IPS-18c (cell line): Measurements from ENCODE around the gene NKX1-1.
"Not testable (repeated sequence)": the region's sequence is repeated elsewhere in the genome, so short reads cannot be mapped to it uniquely, and the experiment has no call there.

ENCODE experiments used
- H3K4me3 ChIP-seq: 2 replicates; pipeline ENCODE4 v1.7.0; 2013; ENCODE audit warnings: low read depth, mild to moderate bottlenecking, low read length, moderate library complexity; ENCODE audit not compliant: insufficient read depth
- H3K9me3 ChIP-seq: one replicate; pipeline ENCODE4 v1.6.1; 2013; ENCODE audit warnings: mild to moderate bottlenecking, low read length, moderate library complexity; ENCODE audit not compliant: control insufficient read depth, insufficient read depth

Gene NKX1-1

GRCh38 chr4:1406394-1406980, at the start of gene NKX1-1:
Gene NKX1-1, minus strand, starts transcription at chr4:1406442. Its CDS starts 0 bp downstream, at chr4:1406442.
- Histone ChIP-seq H3K4me3 (no peak within 1 kb of the TSS; the same call in 1 of the 2 replicates), H3K9me3 (peaks cover 13% of the 10 kb centered on the region)

GRCh38 chr4:1453731-1454130, 47.5 kb upstream of the NKX1-1 start:
- no peaks in the 10 kb centered on the region for H3K9me3 ChIP-seq
- no peak overlapping the region for H3K4me3 ChIP-seq

- H3K4me3 ChIP-seq = no peak overlapping the region
- no peaks in the 10 kb centered on the region for H3K9me3 ChIP-seq
These were observed 46.3 kb upstream of the NKX1-1 start for GRCh38 chr4:1452431-1453051.

- H3K9me3 ChIP-seq = no peaks in the 10 kb centered on the region
- H3K4me3 ChIP-seq = no peak overlapping the region
These were observed 45.5 kb upstream of the NKX1-1 start for GRCh38 chr4:1451752-1452122.

DNA sequence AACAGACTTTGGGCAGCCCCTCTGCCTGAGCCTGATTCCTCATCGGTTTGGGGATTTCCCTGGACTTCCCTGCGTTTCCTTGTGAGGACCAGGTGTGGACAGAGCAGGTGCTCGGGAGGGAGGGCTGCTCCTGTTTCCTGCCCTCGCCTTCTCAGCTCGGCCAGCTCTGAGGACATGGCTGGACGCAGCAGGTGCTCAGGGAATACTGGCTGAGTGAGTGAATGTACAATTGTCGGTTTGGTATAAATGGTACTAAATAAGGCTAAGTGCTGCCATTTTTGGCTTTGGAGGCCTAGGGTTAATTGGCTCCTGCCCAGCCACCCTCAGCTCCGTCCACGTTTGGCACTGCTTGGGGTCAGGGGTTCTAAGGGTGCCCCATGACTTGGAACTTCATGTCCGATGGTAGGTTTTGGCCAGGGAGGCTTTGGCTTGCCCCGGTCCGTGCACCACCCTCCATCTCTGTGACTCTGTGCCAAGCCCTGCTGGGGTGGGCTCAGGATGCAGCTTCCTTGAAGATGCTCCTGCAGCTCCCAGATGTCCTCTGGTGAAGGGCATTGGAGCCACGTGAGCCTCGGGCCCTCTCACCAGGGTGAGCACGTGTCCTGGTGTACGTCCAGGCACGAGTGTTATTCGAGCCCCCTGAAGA, 45.0 kb upstream of the NKX1-1 start:
- no peak overlapping the region for H3K4me3 ChIP-seq
- no peaks in the 10 kb centered on the region for H3K9me3 ChIP-seq

DNA sequence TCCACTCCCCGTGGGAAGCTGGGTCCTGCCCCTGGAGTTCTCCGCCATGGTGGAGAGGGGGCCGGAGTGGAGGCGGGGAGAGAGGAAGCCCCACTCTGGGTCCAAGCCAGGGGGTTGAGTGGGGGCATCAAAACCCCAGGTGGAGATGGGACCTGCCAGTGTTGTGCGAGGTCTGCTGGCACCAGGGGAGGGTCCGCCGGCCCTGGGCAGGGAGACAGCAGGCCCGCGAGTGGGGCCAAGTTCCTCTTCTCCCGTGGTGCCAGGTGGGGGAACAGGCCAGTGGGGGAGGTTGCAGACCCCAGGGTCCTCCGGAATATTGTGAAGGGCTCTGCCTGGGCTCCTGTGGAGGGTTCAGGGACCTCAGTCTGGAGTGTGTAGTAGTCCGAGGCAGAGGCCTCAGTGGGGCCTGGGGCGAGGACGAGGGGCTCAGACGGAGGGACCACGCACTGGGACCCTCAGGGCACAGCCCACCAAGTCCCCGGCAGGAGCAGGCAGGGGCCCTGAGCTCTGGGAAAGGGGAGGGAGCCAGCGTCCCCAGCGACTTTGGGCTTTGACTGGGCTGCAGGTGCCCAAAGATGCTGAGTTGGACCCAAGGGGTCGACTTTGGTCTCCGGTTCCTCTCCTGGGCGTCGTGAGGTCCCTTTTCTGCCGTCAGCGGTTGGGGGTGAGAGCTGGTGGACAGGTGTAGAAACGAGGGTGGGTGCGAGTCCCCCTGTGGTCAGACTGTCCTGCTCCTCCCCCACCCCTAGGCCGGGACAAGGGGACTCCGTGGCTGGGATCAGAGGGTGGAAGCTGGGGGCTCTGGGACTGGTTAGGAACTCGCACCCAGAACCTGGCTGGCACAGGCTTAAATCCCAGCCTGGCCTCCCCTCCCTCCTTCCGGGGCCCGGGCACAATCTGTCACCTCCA, 43.8 kb upstream of the NKX1-1 start:
- Histone ChIP-seq H3K4me3 (no peak overlapping the region), H3K9me3 (no peaks in the 10 kb centered on the region)

- no peaks in the 10 kb centered on the region for H3K9me3 ChIP-seq
These were observed 43.2 kb upstream of the NKX1-1 start for GRCh38 chr4:1449475-1449832.

DNA sequence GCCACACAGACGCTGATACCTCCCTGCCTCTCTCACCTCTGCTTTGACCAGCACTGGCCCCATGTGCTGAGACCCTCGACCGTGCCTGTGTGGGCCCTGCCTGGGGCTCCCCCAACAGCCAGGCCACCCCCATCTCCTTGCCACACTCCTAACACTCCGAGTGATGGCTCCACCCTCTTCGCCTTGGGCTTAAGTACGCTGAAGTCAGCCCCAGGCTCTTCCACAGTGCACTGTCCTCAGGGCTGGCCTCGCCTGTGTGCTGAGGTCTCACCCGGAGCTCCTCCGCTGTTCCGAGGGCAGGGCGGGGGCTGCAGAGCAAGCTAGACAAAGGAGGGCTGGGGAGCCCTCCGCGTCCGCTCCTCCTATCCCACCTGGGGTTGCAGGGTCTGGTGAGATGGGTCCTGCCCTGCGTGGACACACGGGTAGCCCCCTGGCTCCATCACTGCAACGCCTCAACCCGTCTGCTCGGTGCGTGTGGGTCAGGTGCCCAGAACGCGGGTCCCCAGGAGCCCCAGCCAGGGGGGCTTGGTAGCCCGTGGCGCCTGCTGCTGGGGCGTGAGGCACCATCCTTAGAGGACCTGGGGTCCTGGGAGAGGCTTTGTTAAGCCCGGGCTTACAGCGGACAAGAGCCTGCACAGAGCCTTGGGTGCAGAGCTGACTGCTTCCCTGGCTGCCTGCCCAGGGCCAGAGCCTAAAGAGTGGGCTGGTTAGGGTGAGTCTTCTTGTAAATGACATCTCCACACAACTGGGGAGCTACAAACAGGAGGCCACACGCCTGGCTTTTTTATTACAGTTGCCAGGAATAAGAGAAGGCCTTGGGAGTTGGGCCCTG, 42.6 kb upstream of the NKX1-1 start:
- H3K4me3 ChIP-seq = no peak overlapping the region
- H3K9me3 ChIP-seq = no peaks in the 10 kb centered on the region

More at GRCh38 chr4:1449475-1449832, 43.2 kb upstream of the NKX1-1 start:
- H3K4me3 ChIP-seq = no peak overlapping the region

GRCh38 chr4:1447676-1448588, 41.7 kb upstream of the NKX1-1 start:
- Histone ChIP-seq H3K4me3 (no peak overlapping the region), H3K9me3 (no peaks in the 10 kb centered on the region)

DNA sequence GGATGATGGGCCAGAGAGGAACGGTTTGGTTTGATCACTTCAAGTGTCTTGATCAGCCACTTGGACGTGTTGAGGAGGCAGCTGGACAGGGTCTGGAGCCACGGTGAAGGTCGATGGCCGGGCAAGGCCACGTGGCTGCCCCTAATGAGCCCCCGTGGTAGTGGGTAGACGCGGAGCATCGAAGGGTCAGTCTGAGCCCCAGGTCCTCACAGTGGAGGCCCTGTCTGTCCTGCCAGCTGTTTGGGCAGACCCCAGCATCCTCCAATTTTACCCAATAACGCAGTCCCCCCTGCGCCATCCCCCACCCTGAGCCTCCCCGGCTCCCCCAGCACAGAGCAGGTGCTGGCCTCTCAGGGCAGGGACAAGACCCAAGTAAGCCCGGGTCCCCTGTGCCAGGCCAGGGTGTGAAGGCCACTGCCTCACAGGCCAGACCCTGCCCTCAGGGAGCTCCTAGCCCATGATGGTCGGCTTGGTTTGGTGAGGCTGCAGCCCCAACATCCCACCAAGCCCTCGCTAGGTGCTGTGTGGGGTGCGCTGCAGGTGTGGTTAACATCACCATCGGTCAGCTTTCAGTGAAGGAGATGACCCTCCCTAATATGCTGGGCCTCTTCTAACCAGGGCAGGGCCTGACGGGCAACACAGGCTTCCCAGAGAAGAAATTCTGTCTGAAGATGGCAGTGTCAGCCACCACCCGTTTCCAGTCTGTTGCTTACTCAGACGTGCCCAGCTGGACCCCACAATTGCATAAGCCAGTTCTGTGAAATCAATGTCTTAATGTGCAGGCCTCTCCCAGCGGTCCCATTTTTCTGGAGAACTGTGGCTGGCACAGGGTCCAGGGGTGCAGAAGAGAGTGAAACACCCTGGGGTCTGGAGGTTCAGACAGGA, 40.5 kb upstream of the NKX1-1 start:
- no peak overlapping the region for H3K4me3 ChIP-seq
- H3K9me3 ChIP-seq = no peaks in the 10 kb centered on the region

GRCh38 chr4:1445716-1446445, 39.6 kb upstream of the NKX1-1 start:
- H3K9me3 ChIP-seq = no peaks in the 10 kb centered on the region
- no peak overlapping the region for H3K4me3 ChIP-seq

DNA sequence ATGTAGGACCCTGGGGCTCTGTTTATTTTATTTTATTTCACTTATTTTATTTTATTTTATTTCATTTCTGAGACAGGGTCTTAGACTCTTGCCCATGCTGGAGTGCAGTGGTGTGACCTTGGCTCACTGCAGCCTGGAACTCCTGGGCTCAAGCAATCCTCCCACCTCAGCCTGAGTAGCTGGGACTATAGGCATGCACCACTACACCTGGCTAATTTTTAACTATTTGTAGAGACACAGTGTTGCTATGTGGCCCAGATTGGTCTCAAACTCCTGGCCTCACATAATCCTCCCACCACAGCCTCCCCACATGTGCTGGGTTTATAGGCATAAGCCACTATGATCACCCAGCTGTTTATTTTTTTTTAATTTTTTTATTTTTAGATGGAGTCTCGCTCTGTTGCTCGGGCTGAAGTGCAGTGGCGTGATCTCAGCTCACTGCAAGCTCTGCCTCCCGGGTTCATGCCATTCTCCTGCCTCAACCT, 37.5 kb upstream of the NKX1-1 start:
- not testable (repeated sequence) for H3K4me3 ChIP-seq, H3K9me3 ChIP-seq

DNA sequence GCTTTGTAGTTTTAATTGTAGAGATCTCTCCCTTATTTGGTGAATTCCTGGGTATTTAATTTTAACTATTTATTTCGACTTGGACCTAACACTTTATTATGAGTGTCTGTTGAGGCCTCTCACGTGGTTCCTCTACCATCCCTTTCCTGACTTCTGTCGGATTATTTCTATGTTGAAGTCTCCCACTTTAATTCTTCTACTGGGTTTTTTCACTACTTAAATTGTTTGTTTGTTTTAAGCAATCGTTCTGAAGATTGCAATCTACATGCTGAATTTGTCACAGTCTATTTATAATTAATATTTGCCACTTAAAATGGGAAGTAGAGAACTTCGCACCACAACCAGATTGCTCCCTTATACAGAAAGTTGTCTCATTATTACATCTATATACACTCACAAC, 20.8 kb upstream of the NKX1-1 start:
- Histone ChIP-seq H3K9me3 (no peaks in the 10 kb centered on the region), H3K4me3 (no peak overlapping the region)

- Histone ChIP-seq H3K4me3 (no peak overlapping the region), H3K9me3 (no peaks in the 10 kb centered on the region)
These were observed 15.4 kb upstream of the NKX1-1 start for GRCh38 chr4:1421657-1422056.

GRCh38 chr4:1419708-1420107, 13.5 kb upstream of the NKX1-1 start:
- no peak overlapping the region for H3K4me3 ChIP-seq
- H3K9me3 ChIP-seq = no peaks in the 10 kb centered on the region
